ENCODE measurements around the gene RAD51B. TPM values are rescaled to one million over a fixed set of nuclear protein-coding genes. Genes with fewer than 3 reads are reported as not detected.

RAD51B gene
- total RNA-seq, 1 experiment from 2014 or later: 14.2 TPM

DNA sequence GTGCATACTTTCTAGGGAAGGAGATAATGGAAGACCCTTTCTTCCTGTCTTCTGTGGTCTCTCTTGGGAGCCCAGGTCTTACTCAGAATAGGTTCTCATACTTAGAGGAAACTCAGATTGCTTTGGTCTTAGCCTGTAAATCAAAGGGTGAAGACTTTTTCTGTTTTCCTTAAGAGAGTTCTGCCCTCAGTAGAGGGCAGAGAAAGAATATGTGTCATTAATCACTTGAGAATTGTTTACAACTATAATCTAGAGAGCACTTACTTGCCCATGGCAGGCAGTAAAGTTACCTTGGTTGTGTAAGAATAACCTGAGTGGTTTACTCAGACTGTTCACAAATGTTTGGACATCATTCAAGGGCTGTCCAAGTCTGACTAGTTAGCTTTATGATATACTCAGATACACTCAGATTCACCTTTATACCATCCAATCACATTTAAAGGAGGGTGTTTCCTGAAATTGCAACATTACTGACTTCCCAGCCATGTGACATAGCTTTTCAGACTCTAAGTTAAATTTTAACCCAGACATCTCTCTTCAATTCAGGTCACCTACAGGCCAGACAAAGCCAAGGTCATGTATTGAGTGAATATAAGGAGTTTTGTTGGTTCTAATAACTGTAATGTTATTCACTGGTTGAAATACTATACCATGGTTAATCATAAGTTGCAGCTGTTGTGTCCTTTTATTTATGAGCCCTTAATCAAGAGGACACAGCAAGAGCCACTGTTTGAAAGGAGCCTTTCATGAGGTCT is 372.2 kb downstream of the RAD51B start:
- no peak overlapping the region for H3K27ac Mint-ChIP-seq
- no peak overlapping the region for H3K4me3 Mint-ChIP-seq
- H3K27me3 Mint-ChIP-seq (ENCODE audit: low read depth): no peaks in the 10 kb centered on the region
- CTCF ChIA-PET: no interaction called here
- no peak for DNase-seq (ENCODE audit: low spot score)
- POLR2A ChIA-PET: no interaction called here
- TF ChIP-seq ZNF219 (CRISPR knock-in tag; IDR thresholded peaks at IDR 0.05; ENCODE audit: borderline replicate concordance) (no peak), FOXP1 (CRISPR knock-in tag; IDR thresholded peaks at IDR 0.05; ENCODE audit: borderline replicate concordance) (no peak), ESRRA (CRISPR knock-in tag; IDR thresholded peaks at IDR 0.05; ENCODE audit: borderline replicate concordance) (no peak), ELF4 (CRISPR knock-in tag; IDR thresholded peaks at IDR 0.05; ENCODE audit: low read depth) (no peak), GABPB1 (CRISPR knock-in tag; IDR thresholded peaks at IDR 0.05) (peak; percentile 56; the same call in 1 of the 2 replicates)
- TF ChIP-seq, protein P1, sequence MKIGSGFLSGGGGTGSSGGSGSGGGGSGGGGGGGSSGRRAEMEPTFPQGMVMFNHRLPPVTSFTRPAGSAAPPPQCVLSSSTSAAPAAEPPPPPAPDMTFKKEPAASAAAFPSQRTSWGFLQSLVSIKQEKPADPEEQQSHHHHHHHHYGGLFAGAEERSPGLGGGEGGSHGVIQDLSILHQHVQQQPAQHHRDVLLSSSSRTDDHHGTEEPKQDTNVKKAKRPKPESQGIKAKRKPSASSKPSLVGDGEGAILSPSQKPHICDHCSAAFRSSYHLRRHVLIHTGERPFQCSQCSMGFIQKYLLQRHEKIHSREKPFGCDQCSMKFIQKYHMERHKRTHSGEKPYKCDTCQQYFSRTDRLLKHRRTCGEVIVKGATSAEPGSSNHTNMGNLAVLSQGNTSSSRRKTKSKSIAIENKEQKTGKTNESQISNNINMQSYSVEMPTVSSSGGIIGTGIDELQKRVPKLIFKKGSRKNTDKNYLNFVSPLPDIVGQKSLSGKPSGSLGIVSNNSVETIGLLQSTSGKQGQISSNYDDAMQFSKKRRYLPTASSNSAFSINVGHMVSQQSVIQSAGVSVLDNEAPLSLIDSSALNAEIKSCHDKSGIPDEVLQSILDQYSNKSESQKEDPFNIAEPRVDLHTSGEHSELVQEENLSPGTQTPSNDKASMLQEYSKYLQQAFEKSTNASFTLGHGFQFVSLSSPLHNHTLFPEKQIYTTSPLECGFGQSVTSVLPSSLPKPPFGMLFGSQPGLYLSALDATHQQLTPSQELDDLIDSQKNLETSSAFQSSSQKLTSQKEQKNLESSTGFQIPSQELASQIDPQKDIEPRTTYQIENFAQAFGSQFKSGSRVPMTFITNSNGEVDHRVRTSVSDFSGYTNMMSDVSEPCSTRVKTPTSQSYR (CRISPR knock-in tag; IDR thresholded peaks at IDR 0.05): no peak
- TF ChIP-seq, protein P2, sequence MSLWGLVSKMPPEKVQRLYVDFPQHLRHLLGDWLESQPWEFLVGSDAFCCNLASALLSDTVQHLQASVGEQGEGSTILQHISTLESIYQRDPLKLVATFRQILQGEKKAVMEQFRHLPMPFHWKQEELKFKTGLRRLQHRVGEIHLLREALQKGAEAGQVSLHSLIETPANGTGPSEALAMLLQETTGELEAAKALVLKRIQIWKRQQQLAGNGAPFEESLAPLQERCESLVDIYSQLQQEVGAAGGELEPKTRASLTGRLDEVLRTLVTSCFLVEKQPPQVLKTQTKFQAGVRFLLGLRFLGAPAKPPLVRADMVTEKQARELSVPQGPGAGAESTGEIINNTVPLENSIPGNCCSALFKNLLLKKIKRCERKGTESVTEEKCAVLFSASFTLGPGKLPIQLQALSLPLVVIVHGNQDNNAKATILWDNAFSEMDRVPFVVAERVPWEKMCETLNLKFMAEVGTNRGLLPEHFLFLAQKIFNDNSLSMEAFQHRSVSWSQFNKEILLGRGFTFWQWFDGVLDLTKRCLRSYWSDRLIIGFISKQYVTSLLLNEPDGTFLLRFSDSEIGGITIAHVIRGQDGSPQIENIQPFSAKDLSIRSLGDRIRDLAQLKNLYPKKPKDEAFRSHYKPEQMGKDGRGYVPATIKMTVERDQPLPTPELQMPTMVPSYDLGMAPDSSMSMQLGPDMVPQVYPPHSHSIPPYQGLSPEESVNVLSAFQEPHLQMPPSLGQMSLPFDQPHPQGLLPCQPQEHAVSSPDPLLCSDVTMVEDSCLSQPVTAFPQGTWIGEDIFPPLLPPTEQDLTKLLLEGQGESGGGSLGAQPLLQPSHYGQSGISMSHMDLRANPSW (CRISPR knock-in tag; conservative IDR thresholded peaks at IDR 0.05; ENCODE audit: low read depth): no peak
- TF ChIP-seq, protein P3, sequence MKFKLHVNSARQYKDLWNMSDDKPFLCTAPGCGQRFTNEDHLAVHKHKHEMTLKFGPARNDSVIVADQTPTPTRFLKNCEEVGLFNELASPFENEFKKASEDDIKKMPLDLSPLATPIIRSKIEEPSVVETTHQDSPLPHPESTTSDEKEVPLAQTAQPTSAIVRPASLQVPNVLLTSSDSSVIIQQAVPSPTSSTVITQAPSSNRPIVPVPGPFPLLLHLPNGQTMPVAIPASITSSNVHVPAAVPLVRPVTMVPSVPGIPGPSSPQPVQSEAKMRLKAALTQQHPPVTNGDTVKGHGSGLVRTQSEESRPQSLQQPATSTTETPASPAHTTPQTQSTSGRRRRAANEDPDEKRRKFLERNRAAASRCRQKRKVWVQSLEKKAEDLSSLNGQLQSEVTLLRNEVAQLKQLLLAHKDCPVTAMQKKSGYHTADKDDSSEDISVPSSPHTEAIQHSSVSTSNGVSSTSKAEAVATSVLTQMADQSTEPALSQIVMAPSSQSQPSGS (CRISPR knock-in tag; IDR thresholded peaks at IDR 0.05; ENCODE audit: borderline replicate concordance, low read depth): no peak
- H3K4me1 Mint-ChIP-seq: peaks cover 43% of the 10 kb centered on the region
- H3K36me3 Mint-ChIP-seq: no peaks in the 10 kb centered on the region
- no peak for ATAC-seq
- H3K9me3 Mint-ChIP-seq: no peaks in the 10 kb centered on the region; the same call in 1 of the 2 replicates

DNA sequence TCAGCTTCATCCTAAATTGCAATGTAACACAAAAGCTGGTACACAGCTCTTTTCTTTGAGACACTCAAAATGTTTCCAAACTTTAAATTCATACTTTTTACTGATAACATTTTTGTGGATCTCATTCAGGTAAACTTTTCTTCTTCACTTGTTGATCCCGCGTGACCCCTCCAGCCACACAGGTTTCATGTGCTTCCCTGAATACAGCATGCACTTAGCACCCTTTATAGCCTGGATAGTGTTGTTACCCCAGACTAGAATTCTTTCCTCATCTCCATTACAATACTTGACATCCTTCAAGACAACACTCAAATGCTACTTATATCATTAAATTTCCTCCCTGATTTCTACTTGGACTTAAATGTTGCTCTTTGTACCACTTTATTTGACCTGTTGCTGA is 373.4 kb downstream of the RAD51B start:
- H3K4me1 Mint-ChIP-seq: peaks cover 54% of the 10 kb centered on the region
- ATAC-seq (peak; percentile 47; the same call in 1 of the 2 replicates), DNase-seq (ENCODE audit: low spot score) (no peak)

DNA sequence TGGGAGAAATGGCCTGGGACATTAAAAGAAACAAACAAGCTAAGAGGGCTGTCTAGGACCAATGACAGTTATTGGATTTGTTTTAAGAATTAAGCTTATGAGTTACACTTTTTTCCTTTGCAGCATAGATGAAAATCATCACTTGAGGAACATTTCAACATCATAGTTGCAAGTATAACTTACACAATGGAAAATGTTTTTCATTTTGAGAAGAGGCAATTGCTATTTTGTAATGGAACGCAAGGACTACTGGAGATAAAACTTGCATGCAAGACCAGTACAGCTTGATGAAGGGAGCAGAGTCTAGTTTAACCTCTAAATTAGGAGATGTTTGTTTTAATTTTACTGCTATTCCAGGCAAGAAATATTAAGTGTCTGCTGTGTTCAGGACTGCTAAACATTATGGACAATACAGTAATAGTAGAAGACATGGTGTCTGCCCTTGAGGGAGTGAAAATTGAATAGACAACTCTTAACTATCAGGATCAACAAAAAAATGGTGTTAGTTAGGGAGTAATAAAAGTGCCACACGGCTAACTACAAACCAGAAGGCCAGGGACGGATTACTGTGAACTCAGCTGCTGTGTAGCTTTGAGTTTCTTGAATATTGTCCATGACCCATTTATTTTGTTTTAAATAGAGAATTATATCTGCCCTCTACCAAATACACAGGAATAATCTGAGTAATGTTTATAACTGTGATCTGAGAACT is 374.5 kb downstream of the RAD51B start:
- Mint-ChIP-seq H3K4me1 (peaks cover 57% of the 10 kb centered on the region), H3K4me3 (no peak overlapping the region), H3K27ac (peak overlapping the region; percentile 61), H3K9me3 (no peaks in the 10 kb centered on the region), H3K36me3 (no peaks in the 10 kb centered on the region), H3K27me3 (ENCODE audit: low read depth) (no peaks in the 10 kb centered on the region)
- POLR2A ChIA-PET: no interaction called here
- DNase-seq (ENCODE audit: low spot score): no peak
- no peak for ATAC-seq
- TF ChIP-seq ZNF232 (CRISPR knock-in tag; IDR thresholded peaks at IDR 0.05) (no peak), ZNF219 (CRISPR knock-in tag; IDR thresholded peaks at IDR 0.05; ENCODE audit: borderline replicate concordance) (no peak)
- CTCF ChIA-PET: interaction anchor here (0.6 kb wide), 1 partner anchor 741 kb away, joined by 4 read pairs; no protein-coding TSS in a partner anchor

More for the DNA sequence above, 373.4 kb downstream of the RAD51B start:
- Mint-ChIP-seq H3K36me3 (no peaks in the 10 kb centered on the region), H3K4me3 (no peak overlapping the region), H3K9me3 (no peaks in the 10 kb centered on the region), H3K27ac (no peak overlapping the region), H3K27me3 (ENCODE audit: low read depth) (no peaks in the 10 kb centered on the region)
- POLR2A ChIA-PET: no interaction called here
- TF ChIP-seq NFE2L1 (CRISPR knock-in tag; IDR thresholded peaks at IDR 0.05): no peak
- TF ChIP-seq NFYB (CRISPR knock-in tag; conservative IDR thresholded peaks at IDR 0.05; ENCODE audit: low read depth): no peak
- no peak for TF ChIP-seq SOX15 (CRISPR knock-in tag; IDR thresholded peaks at IDR 0.05)
- TF ChIP-seq MYBL2 (CRISPR knock-in tag; IDR thresholded peaks at IDR 0.05): no peak
- TF ChIP-seq MXD4 (CRISPR knock-in tag; IDR thresholded peaks at IDR 0.05; ENCODE audit: borderline replicate concordance): no peak
- TF ChIP-seq SMAD4 (CRISPR knock-in tag; IDR thresholded peaks at IDR 0.05): no peak
- CTCF ChIA-PET: no interaction called here
